AG09319 (cell line): ENCODE data around the gene PGGHG.
"Not testable (repeated sequence)": the region's sequence is repeated elsewhere in the genome, so short reads cannot be mapped to it uniquely, and the experiment has no call there.

Experiments used
- DNase-seq: peaks from one replicate; pipeline ENCODE4 v3.0.0-alpha.2; 2010; ENCODE audit warnings: low read depth; ENCODE audit errors: extremely low read depth
- CTCF ChIP-seq: IDR thresholded peaks from 2 replicates; pipeline ENCODE4 v1.5.1; 2011; ENCODE audit warnings: low read depth, mild to moderate bottlenecking, inconsistent platforms, low read length, moderate library complexity

Gene PGGHG

GRCh38 chr11:313787-314553 lies 25.0 kb downstream of the PGGHG start, which contains the start of gene IFITM1:
TSS of gene IFITM1 (plus strand) at chr11:314040. CDS start at chr11:314171, 131 bp downstream.
- no peak for TF ChIP-seq CTCF
- DNase-seq = peak; percentile 75

GRCh38 chr11:314554-314875 lies 25.6 kb downstream of the PGGHG start:
- DNase-seq = not testable (repeated sequence)

DNA sequence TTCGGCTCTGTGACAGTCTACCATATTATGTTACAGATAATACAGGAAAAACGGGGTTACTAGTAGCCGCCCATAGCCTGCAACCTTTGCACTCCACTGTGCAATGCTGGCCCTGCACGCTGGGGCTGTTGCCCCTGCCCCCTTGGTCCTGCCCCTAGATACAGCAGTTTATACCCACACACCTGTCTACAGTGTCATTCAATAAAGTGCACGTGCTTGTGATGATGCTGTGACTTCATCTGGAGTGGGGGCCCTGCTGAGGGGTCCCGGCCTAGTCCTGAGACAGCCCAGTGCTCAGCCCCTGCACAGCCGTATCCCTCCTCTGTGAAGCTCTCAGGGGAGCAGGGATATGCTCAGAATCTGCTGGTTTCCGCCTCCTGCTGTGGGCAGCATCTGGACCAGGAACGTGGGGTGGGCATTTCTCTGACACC lies 26.1 kb downstream of the PGGHG start:
- no peak for TF ChIP-seq CTCF
- no peak for DNase-seq

GRCh38 chr11:315516-315994 lies 26.6 kb downstream of the PGGHG start:
- TF ChIP-seq CTCF = no peak
- DNase-seq = no peak

GRCh38 chr11:316031-316701 lies 27.2 kb downstream of the PGGHG start:
- no peak for DNase-seq
- no peak for TF ChIP-seq CTCF

DNA sequence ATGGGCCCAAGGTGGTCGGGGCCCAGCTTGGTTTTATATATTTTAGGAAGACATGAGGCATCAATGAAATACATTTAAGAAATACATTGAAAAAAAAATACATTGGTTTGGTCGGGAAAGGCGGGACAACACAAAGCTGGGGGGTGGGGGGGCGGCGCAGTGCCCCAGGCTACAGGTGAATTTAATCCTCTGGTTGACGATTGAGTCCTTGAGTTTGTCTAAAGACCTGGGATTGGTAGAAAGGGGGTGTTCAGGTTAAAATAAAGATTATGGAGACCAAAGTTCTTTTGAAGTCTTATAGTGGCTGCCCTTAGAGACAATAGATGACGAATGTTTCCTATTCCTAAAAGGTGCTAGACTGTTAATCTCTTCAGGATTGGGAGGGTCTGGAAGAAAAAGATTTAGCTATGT lies 28.0 kb downstream of the PGGHG start:
- no peak for TF ChIP-seq CTCF

DNA sequence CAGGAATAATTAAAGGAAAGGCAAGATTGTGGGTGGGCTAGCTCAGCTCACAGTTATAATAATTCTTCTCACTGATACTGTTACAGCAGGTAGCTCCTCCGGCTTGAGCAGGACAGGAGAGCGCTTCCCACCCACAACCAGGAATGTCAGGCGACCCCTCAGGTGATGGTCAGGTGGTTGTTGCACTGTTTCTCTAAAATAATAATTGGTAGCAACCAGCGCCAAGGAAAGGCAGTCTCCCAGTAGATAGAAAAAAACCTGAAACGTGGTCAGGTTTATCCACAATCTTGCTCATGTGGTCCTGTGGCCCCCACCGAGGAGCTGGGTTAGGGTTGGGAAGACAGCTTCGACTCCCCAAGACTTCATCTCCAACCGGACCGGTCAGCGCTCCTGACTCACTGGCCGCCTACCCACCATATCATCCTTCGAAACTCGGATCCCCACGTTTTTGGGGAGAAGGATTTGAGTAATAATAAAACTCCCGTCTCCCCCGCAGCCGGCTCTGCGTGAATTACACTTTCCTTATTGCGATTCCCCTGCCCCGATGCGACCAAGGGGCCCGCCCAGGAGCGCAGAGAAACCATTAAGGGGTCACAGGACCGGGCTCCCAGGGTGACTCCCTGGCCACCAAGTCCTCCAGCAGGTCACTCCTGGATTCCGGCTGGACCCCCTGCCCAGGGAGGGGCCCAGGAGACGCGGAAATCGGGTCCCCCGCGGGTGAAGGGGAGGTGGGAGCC lies 28.9 kb downstream of the PGGHG start:
- DNase-seq = not testable (repeated sequence)

More for the DNA sequence above, 28.0 kb downstream of the PGGHG start:
- no peak for DNase-seq

DNA sequence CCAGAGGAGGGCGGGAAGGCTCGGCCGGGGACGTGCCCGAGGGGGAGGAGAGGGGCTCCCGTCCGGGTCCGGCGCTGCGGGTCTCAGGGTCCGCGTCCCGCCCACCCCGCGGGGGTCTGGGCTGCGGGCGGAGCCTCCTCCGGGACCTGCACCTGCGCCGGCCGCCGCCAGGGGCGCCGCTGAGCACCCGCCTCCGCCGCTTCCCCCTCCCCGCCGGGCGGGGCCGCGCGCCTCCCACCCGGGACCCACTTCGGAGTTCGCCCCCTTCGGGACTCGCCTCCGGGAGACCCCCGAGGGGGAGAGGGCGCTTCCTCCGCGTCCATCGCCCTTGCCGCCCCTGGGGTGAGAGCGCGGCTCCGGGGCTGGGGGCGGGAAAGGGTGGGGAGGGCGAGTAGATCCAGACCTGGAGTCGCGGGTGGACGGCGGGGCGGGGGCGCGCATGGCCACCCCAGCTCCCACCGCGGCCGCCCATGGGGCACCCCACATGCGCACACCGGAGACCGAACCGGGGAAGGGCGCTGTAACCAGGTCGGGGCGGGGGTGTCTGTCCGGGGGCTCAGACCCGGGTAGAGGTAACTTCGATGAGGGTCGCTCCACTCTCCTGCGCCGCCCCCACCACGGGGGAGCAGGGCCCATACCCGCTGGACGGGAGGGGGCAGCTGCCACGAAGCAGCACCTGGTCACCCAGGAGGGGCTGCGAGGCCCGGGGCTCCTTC lies 29.6 kb downstream of the PGGHG start:
- DNase-seq = not testable (repeated sequence)

GRCh38 chr11:319121-319887 lies 30.4 kb downstream of the PGGHG start:
- DNase-seq = not testable (repeated sequence)

DNA sequence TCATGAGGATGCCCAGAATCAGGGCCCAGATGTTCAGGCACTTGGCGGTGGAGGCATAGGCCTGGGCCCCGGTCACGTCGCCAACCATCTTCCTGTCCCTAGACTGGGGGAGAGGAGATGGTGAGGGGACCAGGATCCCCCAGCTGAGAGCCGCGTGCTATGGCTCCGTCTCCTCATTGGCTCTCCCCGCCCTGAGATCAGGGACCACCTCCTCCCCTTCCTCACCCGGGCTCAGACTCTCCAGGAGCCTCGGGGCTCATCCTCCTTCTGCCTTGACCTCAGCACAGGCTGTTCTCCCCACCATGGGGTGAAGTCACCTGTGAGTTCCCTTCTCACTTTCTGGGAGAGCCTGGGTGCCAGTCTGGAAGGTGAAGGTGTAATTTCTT lies 31.0 kb downstream of the PGGHG start:
- not testable (repeated sequence) for DNase-seq
